Measurements from ENCODE around the gene MAPK8IP1. TPM values are rescaled to one million over a fixed set of nuclear protein-coding genes. Genes with fewer than 3 reads are reported as not detected.

MAPK8IP1 gene
- total RNA-seq, 4 donors from 2014 or later, result 9.8 to 17.5 (median 13.8) TPM

- H3K4me3 ChIP-seq, result no peak overlapping the region
- no peaks in the 10 kb centered on the region for H3K9me3 ChIP-seq
- TF ChIP-seq POLR2AphosphoS5 (IDR thresholded peaks at IDR 0.05), result no peak
- no peak for TF ChIP-seq POLR2A (IDR thresholded peaks at IDR 0.05)
- no peak for TF ChIP-seq EP300 (IDR thresholded peaks at IDR 0.05)
- TF ChIP-seq, protein P1, sequence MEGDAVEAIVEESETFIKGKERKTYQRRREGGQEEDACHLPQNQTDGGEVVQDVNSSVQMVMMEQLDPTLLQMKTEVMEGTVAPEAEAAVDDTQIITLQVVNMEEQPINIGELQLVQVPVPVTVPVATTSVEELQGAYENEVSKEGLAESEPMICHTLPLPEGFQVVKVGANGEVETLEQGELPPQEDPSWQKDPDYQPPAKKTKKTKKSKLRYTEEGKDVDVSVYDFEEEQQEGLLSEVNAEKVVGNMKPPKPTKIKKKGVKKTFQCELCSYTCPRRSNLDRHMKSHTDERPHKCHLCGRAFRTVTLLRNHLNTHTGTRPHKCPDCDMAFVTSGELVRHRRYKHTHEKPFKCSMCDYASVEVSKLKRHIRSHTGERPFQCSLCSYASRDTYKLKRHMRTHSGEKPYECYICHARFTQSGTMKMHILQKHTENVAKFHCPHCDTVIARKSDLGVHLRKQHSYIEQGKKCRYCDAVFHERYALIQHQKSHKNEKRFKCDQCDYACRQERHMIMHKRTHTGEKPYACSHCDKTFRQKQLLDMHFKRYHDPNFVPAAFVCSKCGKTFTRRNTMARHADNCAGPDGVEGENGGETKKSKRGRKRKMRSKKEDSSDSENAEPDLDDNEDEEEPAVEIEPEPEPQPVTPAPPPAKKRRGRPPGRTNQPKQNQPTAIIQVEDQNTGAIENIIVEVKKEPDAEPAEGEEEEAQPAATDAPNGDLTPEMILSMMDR (IDR thresholded peaks at IDR 0.05), result no peak
- no peak overlapping the region for H3K27ac ChIP-seq
- peaks cover 0 to 100% of the 10 kb centered on the region in 2 donors for H3K36me3 ChIP-seq
- no peak for ATAC-seq
- H3K27me3 ChIP-seq, result no peaks in the 10 kb centered on the region
- 75 to 83% methylated on average over 1 of the region's 1 CpG for WGBS, 2 donors (ENCODE audit: low coverage in 1 of 2)
- no peaks in the 10 kb centered on the region for H3K4me1 ChIP-seq
Measured at GRCh38 chr11:45947885-45948284, 62.4 kb downstream of the MAPK8IP1 start.

DNA sequence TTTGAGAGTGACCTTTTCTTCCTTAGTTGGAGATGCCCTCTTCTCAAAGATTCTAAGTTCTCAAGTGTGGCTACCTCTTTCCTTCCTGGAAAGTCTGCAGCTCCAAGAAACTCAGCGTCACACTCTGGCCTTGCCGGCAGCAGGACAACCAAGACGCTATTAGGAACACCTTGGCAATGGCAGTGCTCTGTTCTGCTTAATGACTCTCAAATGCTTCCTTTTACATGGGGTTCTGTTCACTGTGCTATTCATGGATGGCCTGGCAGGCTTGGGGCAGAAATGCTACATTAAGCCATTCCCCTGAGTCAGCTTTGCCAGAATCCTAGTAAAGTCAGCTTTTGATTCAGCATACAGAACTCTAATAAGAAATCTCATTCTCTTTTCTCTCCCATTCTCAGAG is 62.9 kb downstream of the MAPK8IP1 start:
- no CpG with 5 or more reads among the region's 3 CpGs for WGBS, 2 donors (ENCODE audit: low coverage in 1 of 2)
- TF ChIP-seq, protein P1 (IDR thresholded peaks at IDR 0.05), result no peak
- TF ChIP-seq EP300 (IDR thresholded peaks at IDR 0.05), result no peak
- no peak for TF ChIP-seq POLR2A (IDR thresholded peaks at IDR 0.05)
- no peak for TF ChIP-seq POLR2AphosphoS5 (IDR thresholded peaks at IDR 0.05)
- H3K27me3 ChIP-seq, result no peaks in the 10 kb centered on the region
- H3K27ac ChIP-seq, result no peak overlapping the region
- no peaks in the 10 kb centered on the region for H3K9me3 ChIP-seq
- H3K4me3 ChIP-seq, result no peak overlapping the region
- H3K36me3 ChIP-seq, result peaks cover 0 to 99% of the 10 kb centered on the region in 2 donors
- no peak for ATAC-seq
- no peaks in the 10 kb centered on the region for H3K4me1 ChIP-seq

- Histone ChIP-seq H3K27ac (no peak overlapping the region), H3K4me1 (no peaks in the 10 kb centered on the region), H3K4me3 (no peak overlapping the region), H3K9me3 (no peaks in the 10 kb centered on the region), H3K36me3 (peaks cover 0 to 89% of the 10 kb centered on the region in 2 donors), H3K27me3 (no peaks in the 10 kb centered on the region)
- TF ChIP-seq POLR2AphosphoS5 (IDR thresholded peaks at IDR 0.05) (no peak), POLR2A (IDR thresholded peaks at IDR 0.05) (no peak), EP300 (IDR thresholded peaks at IDR 0.05) (no peak)
- TF ChIP-seq, protein P1 (IDR thresholded peaks at IDR 0.05), result no peak
- peak; percentile 34 for ATAC-seq
- WGBS, 2 donors (ENCODE audit: low coverage in 1 of 2), result 71% methylated on average over 1 of the region's 1 CpG; no CpG with 5 or more reads in 1 of the 2 donors
Measured at GRCh38 chr11:45949992-45950407, 64.5 kb downstream of the MAPK8IP1 start.

Other genes with a start within 250 kb of the MAPK8IP1 start
- 1 to 10 TPM; 2.1 to 4.7 (median 2.4) TPM for gene CHST1, start 220.0 kb upstream of the MAPK8IP1 start, total RNA-seq
- gene SLC35C1, start 80.5 kb upstream of the MAPK8IP1 start, total RNA-seq, result 10 to 100 TPM in 1 of 4 donors, 1 to 10 TPM in 3; 6.8 to 22.3 (median 8.5) TPM
- gene CRY2, start 38.2 kb upstream of the MAPK8IP1 start, total RNA-seq, result 10 to 100 TPM; 38.8 to 82.0 (median 47.7) TPM
- gene FREY1, start 21.6 kb downstream of the MAPK8IP1 start, total RNA-seq, result 1 to 10 TPM in 1 of 4 donors, under 1 TPM in 1, not detected in 2; 0.54 to 2.3 TPM
- 10 to 100 TPM; 20.0 to 26.7 (median 21.3) TPM for gene PEX16, start 32.2 kb downstream of the MAPK8IP1 start, total RNA-seq
- 1 to 10 TPM in 1 of 4 donors, not detected in 3; 2.5 TPM for gene LARGE2, start 37.0 kb downstream of the MAPK8IP1 start, total RNA-seq
- gene PHF21A, start 235.8 kb downstream of the MAPK8IP1 start, total RNA-seq, result 10 to 100 TPM; 28.5 to 53.9 (median 42.2) TPM

All from gastroesophageal sphincter (tissue), 4 donors.